GM12872 (cell line): ENCODE results near the gene PSAT1.

ENCODE experiments used
- TF ChIP-seq, protein P1 (sequence below): IDR thresholded peaks from 3 replicates; pipeline ENCODE4 v1.5.1; 2011; ENCODE audit warnings: low read depth, mild to moderate bottlenecking, low read length, moderate library complexity; ENCODE audit not compliant: insufficient read depth

Gene PSAT1

DNA sequence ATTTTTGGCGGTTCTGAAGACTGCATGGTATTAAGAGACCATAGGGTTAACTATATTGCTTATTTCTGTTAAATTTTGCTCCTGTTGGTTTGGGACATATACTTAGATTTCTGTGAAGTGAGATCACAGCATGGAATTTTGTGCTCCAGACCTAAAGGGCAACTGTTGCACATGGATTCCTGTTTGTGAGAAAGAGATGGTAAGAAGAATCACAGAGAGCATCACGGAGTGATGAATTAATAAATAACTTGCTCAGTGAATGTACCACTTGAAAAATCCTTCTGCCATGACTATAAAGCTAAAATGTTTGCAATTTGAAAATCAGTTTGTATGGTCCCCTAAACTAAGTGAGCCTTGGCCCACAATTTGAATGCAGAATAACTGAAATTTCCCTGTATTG is 4.5 kb downstream of the PSAT1 start:
- TF ChIP-seq, protein P1, sequence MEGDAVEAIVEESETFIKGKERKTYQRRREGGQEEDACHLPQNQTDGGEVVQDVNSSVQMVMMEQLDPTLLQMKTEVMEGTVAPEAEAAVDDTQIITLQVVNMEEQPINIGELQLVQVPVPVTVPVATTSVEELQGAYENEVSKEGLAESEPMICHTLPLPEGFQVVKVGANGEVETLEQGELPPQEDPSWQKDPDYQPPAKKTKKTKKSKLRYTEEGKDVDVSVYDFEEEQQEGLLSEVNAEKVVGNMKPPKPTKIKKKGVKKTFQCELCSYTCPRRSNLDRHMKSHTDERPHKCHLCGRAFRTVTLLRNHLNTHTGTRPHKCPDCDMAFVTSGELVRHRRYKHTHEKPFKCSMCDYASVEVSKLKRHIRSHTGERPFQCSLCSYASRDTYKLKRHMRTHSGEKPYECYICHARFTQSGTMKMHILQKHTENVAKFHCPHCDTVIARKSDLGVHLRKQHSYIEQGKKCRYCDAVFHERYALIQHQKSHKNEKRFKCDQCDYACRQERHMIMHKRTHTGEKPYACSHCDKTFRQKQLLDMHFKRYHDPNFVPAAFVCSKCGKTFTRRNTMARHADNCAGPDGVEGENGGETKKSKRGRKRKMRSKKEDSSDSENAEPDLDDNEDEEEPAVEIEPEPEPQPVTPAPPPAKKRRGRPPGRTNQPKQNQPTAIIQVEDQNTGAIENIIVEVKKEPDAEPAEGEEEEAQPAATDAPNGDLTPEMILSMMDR, result no peak

DNA sequence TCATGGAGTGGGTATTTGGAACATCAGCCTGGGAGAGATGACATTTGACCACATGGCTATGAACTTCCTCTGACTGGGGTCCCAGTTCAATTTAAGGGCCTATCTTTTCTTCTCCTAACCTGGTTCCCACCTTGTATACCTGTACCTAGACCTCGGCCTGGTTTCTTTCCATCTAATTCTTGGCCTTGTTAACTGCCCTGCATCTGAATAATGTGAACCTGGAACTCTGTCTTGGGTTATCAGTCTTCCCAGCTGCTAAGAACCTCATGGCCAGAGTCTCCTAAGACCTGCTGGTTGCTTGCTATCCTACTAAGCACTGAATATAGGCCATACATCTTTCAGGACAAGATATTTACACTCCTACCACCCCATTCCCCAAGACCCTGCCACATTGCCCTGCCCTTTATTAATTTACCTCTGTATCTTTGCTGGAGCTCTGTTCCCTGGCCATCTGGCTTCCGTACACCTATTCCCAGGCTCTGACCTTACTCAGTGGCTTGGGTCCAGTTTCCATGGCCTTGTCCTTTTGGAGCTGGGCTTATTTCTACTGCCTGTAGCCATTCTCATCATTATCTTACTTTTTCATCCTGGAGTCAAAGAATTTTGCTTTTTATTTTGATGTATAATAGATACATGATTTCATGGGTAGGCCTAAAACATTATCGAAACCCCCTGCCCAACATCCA is 6.6 kb downstream of the PSAT1 start:
- TF ChIP-seq, protein P1, result no peak

DNA sequence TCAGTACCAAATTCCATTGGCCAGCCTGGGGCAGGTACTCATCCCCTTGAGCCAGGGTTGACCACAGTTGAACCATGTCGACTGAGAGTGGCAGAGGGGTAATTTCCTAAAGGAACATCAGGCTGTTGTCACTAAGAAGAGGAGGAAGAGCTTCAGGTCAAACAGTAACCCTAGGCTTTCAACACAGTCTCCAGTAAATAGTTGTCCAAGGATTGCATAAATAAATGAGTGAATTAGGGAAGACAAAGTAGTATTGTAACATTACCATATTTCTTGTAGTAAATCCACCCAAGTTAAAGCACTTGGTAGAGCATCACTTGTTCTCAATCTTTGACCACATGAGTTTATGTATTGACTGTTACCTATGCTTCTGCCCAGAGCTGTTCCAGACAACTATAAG is 7.4 kb downstream of the PSAT1 start:
- TF ChIP-seq, protein P1, result no peak

DNA sequence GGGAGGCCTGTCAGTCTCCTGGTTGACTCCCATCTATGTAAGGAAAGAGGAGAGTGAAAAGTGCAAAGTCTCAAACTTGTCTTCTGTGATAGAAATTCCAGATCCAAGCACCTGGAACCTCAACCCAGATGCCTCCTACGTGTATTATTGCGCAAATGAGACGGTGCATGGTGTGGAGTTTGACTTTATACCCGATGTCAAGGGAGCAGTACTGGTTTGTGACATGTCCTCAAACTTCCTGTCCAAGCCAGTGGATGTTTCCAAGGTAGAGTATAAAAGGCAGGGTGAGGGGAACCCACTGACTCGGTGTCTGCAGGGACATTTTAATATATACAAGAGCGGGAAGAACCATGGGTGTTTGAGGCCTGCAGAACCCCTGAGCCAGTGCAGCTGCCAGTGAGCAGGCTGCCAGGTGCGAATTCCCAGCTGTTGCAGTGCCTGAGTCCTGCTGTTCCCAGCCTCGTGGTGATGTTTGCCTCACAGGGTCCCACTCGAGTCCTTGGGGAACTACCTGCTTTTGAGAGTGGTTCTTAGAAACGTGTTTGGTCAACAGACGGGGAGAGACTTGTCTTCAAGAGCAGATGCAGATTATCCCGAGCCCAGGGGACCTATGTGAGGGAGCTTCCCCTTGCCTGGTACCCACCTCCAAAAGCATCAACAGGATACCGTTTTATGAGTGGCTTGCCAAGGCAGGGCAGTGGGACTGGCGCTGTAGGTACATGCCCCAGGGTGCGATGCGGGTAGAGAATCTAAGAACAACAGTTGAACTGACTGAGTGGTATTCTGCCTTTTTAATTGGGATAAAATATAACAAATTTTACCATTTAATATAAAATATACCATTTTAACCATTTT is 9.5 kb downstream of the PSAT1 start:
- TF ChIP-seq, protein P1, result no peak

DNA sequence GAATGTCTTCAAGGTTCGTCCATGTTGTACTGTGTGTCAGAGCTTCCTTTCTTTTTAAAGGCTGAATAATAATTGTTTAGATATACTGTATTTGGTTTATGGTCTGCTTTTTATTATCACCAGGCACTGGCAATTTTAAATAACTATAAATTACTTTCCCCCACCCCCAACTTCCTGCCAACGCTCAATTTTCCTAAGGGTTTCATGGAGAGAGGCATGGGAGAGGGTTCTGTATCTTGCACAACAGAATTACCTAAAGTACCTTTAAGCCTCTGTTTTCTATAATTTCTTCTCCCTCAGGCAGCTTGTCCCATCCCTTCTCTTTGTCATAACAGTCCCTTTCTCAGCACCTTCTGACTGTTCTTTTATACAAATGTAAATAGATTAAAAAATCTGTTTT is 10.4 kb downstream of the PSAT1 start:
- TF ChIP-seq, protein P1, result no peak

DNA sequence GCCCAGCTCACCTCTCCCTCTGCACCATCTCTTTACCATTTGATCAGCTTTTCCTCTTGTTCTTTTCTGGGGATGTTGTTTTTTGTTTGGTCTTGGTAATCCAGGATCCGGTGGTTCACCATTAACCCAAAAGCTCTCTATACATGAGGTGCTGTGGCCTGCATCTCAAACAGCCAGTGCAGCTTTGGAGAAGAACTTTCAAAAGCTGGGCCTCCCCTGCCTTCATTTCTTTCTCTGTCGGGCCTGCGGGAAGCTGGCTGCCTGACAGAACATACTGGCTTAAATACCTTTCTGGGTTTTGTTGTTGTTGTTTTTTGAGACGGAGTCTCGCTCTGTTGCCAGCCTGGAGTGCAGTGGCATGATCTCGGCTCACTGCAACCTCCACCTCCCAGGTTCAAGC is 12.1 kb downstream of the PSAT1 start:
- TF ChIP-seq, protein P1, result no peak

DNA sequence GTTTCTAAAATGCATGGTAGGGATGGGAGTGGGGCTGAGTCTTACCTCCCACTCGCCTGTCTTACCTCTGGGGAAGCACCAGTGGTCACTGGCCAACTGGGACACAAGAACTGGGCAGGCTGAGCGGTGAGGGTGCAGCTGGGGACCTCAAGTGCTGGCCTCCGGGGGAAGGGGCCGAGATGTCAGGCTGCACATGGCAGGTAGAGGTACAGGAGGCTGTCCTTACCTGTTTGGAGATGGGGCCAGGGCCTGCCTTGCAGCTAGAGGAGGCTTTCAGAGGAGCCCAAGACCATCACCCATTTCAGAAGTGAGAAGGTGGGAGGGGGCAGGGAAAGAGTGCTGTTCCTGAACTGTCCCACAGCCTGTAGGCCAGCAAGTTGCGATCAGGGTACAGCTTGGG is 14.2 kb downstream of the PSAT1 start:
- TF ChIP-seq, protein P1, result no peak
